A549 (cell line): ENCODE data around the gene STOX2. TPM values are rescaled to one million over a fixed set of nuclear protein-coding genes. Genes with fewer than 3 reads are reported as not detected.

ENCODE experiments used
- ATAC-seq, 2 experiments: fragments of 200-7000 bp in 1 of 2; fragments of >200 bp in 1 of 2; cut with Nextera tagmentation in 1 of 2; cut with Tn5 transposase in 1 of 2; 3 replicates each; pipeline versions ENCODE4 v1.8.0 to v1.9.1; 2018 to 2020; ENCODE audit warnings: mild to moderate bottlenecking in 1 of 2, moderate library complexity in 1 of 2
- CTCF ChIA-PET: fragments of 300-600 bp; sonication (Branson Sonifier 250); formaldehyde crosslinking; extraction: SDS; loops from one replicate; lab custom pipeline; 2021; ENCODE audit warnings: antibody characterized with exemption, inconsistent platforms; lab: Yijun Ruan, JAX
- POLR2A ChIA-PET: fragments of 350-600 bp; formaldehyde crosslinking; extraction: SDS; loops from one replicate; lab custom pipeline; 2021; ENCODE audit warnings: antibody characterized with exemption, inconsistent platforms; lab: Yijun Ruan, JAX
- DNase-seq, 2 experiments: peaks; one replicate each; pipeline versions ENCODE4 v3.0.0 to v3.0.0-alpha.2; 2011 to 2016; ENCODE audit warnings: low read depth in 1 of 2, low spot score in 1 of 2
- FAIRE-seq: peaks from 2 replicates; lab custom pipeline; 2011; peaks lifted over from hg19 to GRCh38; lab: Jason Lieb, UNC
- H3K27ac ChIP-seq, 2 experiments: fragments of >200 bp; sonication (Bioruptor Twin); formaldehyde crosslinking; 3 replicates each; pipeline ENCODE4 v1.5.1; 2016 to 2017
- H3K4me1 ChIP-seq: fragments of >200 bp; sonication (Bioruptor Twin); formaldehyde crosslinking; 3 replicates; pipeline ENCODE4 v1.6.1; 2016
- H3K4me2 ChIP-seq: fragments of >200 bp; sonication (Bioruptor Twin); formaldehyde crosslinking; 3 replicates; pipeline ENCODE4 v1.6.1; 2016
- H3K4me3 ChIP-seq: fragments of >200 bp; sonication (Bioruptor Twin); formaldehyde crosslinking; 3 replicates; pipeline ENCODE4 v1.5.1; 2016
- H3K9me3 ChIP-seq: fragments of >200 bp; sonication (Bioruptor Twin); formaldehyde crosslinking; 3 replicates; pipeline ENCODE4 v1.6.1; 2016
- CBX2 ChIP-seq: fragments of 200-600 bp; sonication (generic); IDR thresholded peaks from 2 replicates; pipeline ENCODE4 v1.6.1; 2016; ENCODE audit warnings: low read depth, mild to moderate bottlenecking, borderline replicate concordance
- CTCF ChIP-seq: fragments of >200 bp; sonication (Bioruptor Twin); formaldehyde crosslinking; IDR thresholded peaks from 3 replicates; pipeline ENCODE4 v1.5.1; 2016
- E2F6 ChIP-seq: IDR thresholded peaks from 2 replicates; pipeline ENCODE4 v1.6.1; 2012; ENCODE audit warnings: low read depth, borderline replicate concordance
- EP300 ChIP-seq, 2 experiments: fragments of >200 bp; sonication (Bioruptor Twin); formaldehyde crosslinking; IDR thresholded peaks; 2 replicates in 1 of 2; 3 replicates in 1 of 2; pipeline ENCODE4 v1.6.1; 2016 to 2017
- FOSB ChIP-seq: fragments of 250-450 bp; sonication (Bioruptor Pico); IDR thresholded peaks from 2 replicates; pipeline ENCODE4 v1.5.0; 2020; ENCODE audit warnings: mild to moderate bottlenecking, moderate library complexity
- GATA3 ChIP-seq: IDR thresholded peaks from 2 replicates; pipeline ENCODE4 v1.6.1; 2012; ENCODE audit warnings: borderline replicate concordance
- HOXA7 ChIP-seq: fragments of 250-450 bp; sonication (Bioruptor Pico); IDR thresholded peaks from 2 replicates; pipeline ENCODE4 v1.5.0; 2020; ENCODE audit warnings: mild to moderate bottlenecking, moderate library complexity
- JUN ChIP-seq, 2 experiments: fragments of >200 bp; sonication (Bioruptor Twin); formaldehyde crosslinking; IDR thresholded peaks; 2 replicates in 1 of 2; 3 replicates in 1 of 2; pipeline ENCODE4 v1.6.1; 2016 to 2017
- KDM1A ChIP-seq: fragments of 200-600 bp; sonication (generic); IDR thresholded peaks from 2 replicates; pipeline ENCODE4 v1.6.1; 2016; ENCODE audit warnings: low read depth, mild to moderate bottlenecking
- KDM5A ChIP-seq: fragments of 200-600 bp; sonication (generic); IDR thresholded peaks from 2 replicates; pipeline ENCODE4 v1.6.1; 2016; ENCODE audit warnings: antibody characterized with exemption, mild to moderate bottlenecking
- MAFK ChIP-seq: fragments of 450-650 bp; IDR thresholded peaks from 2 replicates; pipeline ENCODE4 v1.6.1; 2014; ENCODE audit not compliant: partially characterized antibody
- MYC ChIP-seq: IDR thresholded peaks from 2 replicates; pipeline ENCODE4 v1.6.1; 2012; ENCODE audit warnings: mild to moderate bottlenecking, inconsistent platforms, low read length, improper control_type of control experiment, borderline replicate concordance
- PHF8 ChIP-seq: fragments of 200-600 bp; sonication (generic); IDR thresholded peaks from 2 replicates; pipeline ENCODE4 v1.6.1; 2016; ENCODE audit warnings: low read depth, mild to moderate bottlenecking, antibody characterized with exemption, moderate library complexity, borderline replicate concordance
- RAD21 ChIP-seq, 2 experiments: fragments of >200 bp in 1 of 2; sonication (Bioruptor Twin) in 1 of 2; formaldehyde crosslinking in 1 of 2; IDR thresholded peaks in 1 of 2; conservative IDR thresholded peaks in 1 of 2; 2 replicates in 1 of 2; 3 replicates in 1 of 2; pipeline ENCODE4 v1.6.1; 2012 to 2018; ENCODE audit warnings: inconsistent platforms in 1 of 2
- RARB ChIP-seq: fragments of 250-450 bp; sonication (Bioruptor Pico); IDR thresholded peaks from 2 replicates; pipeline ENCODE4 v1.8.0; 2021; ENCODE audit warnings: mild to moderate bottlenecking, moderate library complexity
- RFX5 ChIP-seq: fragments of 450-650 bp; IDR thresholded peaks from 2 replicates; pipeline ENCODE4 v1.7.1; 2014; ENCODE audit warnings: antibody characterized with exemption, mild to moderate bottlenecking, moderate library complexity
- RNF2 ChIP-seq: fragments of 200-600 bp; sonication (generic); IDR thresholded peaks from 2 replicates; pipeline ENCODE4 v1.6.1; 2016; ENCODE audit warnings: low read depth, mild to moderate bottlenecking, antibody characterized with exemption, moderate library complexity, borderline replicate concordance
- SMC3 ChIP-seq: fragments of >200 bp; sonication (Bioruptor Twin); formaldehyde crosslinking; IDR thresholded peaks from 3 replicates; pipeline ENCODE4 v1.6.1; 2018; ENCODE audit warnings: inconsistent platforms
- SREBF2 ChIP-seq: fragments of 450-650 bp; IDR thresholded peaks from 2 replicates; pipeline ENCODE4 v1.6.1; 2014; ENCODE audit warnings: mild to moderate bottlenecking, moderate library complexity
- TP53 ChIP-seq: fragments of 250-450 bp; sonication (Bioruptor Pico); IDR thresholded peaks from 2 replicates; pipeline ENCODE4 v1.5.0; 2021; ENCODE audit warnings: mild to moderate bottlenecking, moderate library complexity
- ZC3H11A ChIP-seq: fragments of 450-650 bp; IDR thresholded peaks from 2 replicates; pipeline ENCODE4 v1.6.1; 2014; ENCODE audit warnings: antibody characterized with exemption, mild to moderate bottlenecking
- ZFP36 ChIP-seq: fragments of 450-650 bp; IDR thresholded peaks from 2 replicates; pipeline ENCODE4 v1.6.1; 2014; ENCODE audit warnings: borderline replicate concordance; ENCODE audit not compliant: partially characterized antibody
- WGBS: methylation state at CpG from one replicate; pipeline ENCODE4 v1.1.6; 2017; ENCODE audit errors: missing lambda C conversion rate; 5-methylcytosine and 5-hydroxymethylcytosine counted together
- polyA plus RNA-seq, 4 experiments: library from polyadenylated mRNA; depleted of rRNA in 3 of 4; stranded (reverse); fragments of >200 nt; fragmentation: RNase III in 1 of 4; extraction: RNeasy Plus Mini Kit Qiagen cat#74134 plus additional on column Dnase treatment in 1 of 4; gene quantifications; 2 replicates in 3 of 4; 3 replicates in 1 of 4; pipeline ENCODE4 v1.2.3, GENCODE V29; 2011 to 2017
- TF ChIP-seq, protein P1 (sequence below): fragments of 200-600 bp; sonication (generic); IDR thresholded peaks from 2 replicates; pipeline ENCODE4 v1.6.1; 2016; ENCODE audit warnings: antibody characterized with exemption, mild to moderate bottlenecking, moderate library complexity
- TF ChIP-seq, protein P2 (sequence below): IDR thresholded peaks from 2 replicates; pipeline ENCODE4 v1.6.1; 2012
- TF ChIP-seq, protein P3 (sequence below): fragments of >200 bp; sonication (Bioruptor Twin); formaldehyde crosslinking; IDR thresholded peaks from 3 replicates; pipeline ENCODE4 v1.6.1; 2016

STOX2 gene
- polyA plus RNA-seq, 2 of the 4 experiments (the other 2 are of a cell fraction), result 2.7 to 5.2 TPM

GRCh38 chr4:183860731-183861130 is 44.4 kb upstream of the STOX2 start:
- Histone ChIP-seq H3K4me2 (no peak overlapping the region), H3K4me1 (no peaks in the 10 kb centered on the region), H3K4me3 (no peak overlapping the region), H3K27ac (no peak overlapping the region), H3K9me3 (no peaks in the 10 kb centered on the region)
- ChIA-PET CTCF (interaction anchor here (1.3 kb wide), 1 partner anchor 307 kb away, joined by 3 read pairs; no protein-coding TSS in a partner anchor), POLR2A (no interaction called here)
- no peak for DNase-seq
- 87% methylated on average over 10 of the region's 10 CpGs for WGBS
- no peak for ATAC-seq
- TF ChIP-seq, protein P1, sequence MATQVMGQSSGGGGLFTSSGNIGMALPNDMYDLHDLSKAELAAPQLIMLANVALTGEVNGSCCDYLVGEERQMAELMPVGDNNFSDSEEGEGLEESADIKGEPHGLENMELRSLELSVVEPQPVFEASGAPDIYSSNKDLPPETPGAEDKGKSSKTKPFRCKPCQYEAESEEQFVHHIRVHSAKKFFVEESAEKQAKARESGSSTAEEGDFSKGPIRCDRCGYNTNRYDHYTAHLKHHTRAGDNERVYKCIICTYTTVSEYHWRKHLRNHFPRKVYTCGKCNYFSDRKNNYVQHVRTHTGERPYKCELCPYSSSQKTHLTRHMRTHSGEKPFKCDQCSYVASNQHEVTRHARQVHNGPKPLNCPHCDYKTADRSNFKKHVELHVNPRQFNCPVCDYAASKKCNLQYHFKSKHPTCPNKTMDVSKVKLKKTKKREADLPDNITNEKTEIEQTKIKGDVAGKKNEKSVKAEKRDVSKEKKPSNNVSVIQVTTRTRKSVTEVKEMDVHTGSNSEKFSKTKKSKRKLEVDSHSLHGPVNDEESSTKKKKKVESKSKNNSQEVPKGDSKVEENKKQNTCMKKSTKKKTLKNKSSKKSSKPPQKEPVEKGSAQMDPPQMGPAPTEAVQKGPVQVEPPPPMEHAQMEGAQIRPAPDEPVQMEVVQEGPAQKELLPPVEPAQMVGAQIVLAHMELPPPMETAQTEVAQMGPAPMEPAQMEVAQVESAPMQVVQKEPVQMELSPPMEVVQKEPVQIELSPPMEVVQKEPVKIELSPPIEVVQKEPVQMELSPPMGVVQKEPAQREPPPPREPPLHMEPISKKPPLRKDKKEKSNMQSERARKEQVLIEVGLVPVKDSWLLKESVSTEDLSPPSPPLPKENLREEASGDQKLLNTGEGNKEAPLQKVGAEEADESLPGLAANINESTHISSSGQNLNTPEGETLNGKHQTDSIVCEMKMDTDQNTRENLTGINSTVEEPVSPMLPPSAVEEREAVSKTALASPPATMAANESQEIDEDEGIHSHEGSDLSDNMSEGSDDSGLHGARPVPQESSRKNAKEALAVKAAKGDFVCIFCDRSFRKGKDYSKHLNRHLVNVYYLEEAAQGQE, result no peak
- TF ChIP-seq, protein P2, sequence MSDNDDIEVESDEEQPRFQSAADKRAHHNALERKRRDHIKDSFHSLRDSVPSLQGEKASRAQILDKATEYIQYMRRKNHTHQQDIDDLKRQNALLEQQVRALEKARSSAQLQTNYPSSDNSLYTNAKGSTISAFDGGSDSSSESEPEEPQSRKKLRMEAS, result no peak
- TF ChIP-seq GATA3 (no peak), RAD21 (conservative IDR thresholded peaks at IDR 0.05 in 1 of 2, IDR thresholded peaks at IDR 0.05 in 1 of 2) (no peak), HOXA7 (CRISPR knock-in tag) (no peak), RARB (CRISPR knock-in tag) (no peak), TP53 (CRISPR knock-in tag) (no peak), PHF8 (no peak), E2F6 (no peak), MYC (no peak), MAFK (no peak), ZFP36 (no peak), JUN (IDR thresholded peaks at IDR 0.05) (no peak), SREBF2 (no peak), EP300 (IDR thresholded peaks at IDR 0.05) (no peak), KDM5A (no peak), CBX2 (no peak)
- TF ChIP-seq, protein P3, sequence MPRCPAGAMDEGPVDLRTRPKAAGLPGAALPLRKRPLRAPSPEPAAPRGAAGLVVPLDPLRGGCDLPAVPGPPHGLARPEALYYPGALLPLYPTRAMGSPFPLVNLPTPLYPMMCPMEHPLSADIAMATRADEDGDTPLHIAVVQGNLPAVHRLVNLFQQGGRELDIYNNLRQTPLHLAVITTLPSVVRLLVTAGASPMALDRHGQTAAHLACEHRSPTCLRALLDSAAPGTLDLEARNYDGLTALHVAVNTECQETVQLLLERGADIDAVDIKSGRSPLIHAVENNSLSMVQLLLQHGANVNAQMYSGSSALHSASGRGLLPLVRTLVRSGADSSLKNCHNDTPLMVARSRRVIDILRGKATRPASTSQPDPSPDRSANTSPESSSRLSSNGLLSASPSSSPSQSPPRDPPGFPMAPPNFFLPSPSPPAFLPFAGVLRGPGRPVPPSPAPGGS, result no peak
- no peak for FAIRE-seq

DNA sequence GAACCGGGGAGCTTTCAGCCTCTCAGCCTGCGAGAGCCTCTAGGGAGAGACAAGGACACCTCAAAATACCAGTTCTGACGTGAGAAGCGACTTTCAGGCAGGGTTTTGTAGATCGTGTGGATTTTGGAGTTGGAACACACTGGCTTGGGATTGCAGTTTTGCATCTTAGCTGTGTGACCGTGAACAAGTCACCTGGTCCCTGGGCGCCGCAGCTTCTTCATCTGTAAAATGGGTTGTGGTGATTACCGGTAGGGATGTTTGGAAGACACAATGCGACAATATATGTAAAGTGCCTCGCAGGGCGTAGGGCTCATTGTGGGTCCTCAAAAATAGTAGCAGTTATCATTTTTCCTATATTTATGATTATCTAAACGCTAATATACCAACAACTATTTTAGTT is 43.7 kb upstream of the STOX2 start:
- H3K4me2 ChIP-seq, result no peak overlapping the region
- TF ChIP-seq, protein P3, result no peak
- no peak for TF ChIP-seq FOSB
- TF ChIP-seq CBX2, result no peak
- no peak for TF ChIP-seq KDM1A
- TF ChIP-seq ZC3H11A, result no peak
- TF ChIP-seq, protein P1, result no peak
- no peak for TF ChIP-seq CTCF
- TF ChIP-seq SMC3, result no peak
- no peak for TF ChIP-seq RFX5
- TF ChIP-seq RNF2, result no peak

More for the DNA sequence above, 43.7 kb upstream of the STOX2 start:
- ATAC-seq, result no peak
- no peak overlapping the region for H3K27ac ChIP-seq
- H3K4me1 ChIP-seq, result no peaks in the 10 kb centered on the region
- FAIRE-seq, result no peak
- H3K4me3 ChIP-seq, result no peak overlapping the region
- CTCF ChIA-PET, result interaction anchor here (1.3 kb wide), 1 partner anchor 306 kb away, joined by 3 read pairs; no protein-coding TSS in a partner anchor
- DNase-seq, result no peak
- POLR2A ChIA-PET, result no interaction called here
- 84% methylated on average over 13 of the region's 13 CpGs for whole genome bisulfite sequencing
- H3K9me3 ChIP-seq, result no peaks in the 10 kb centered on the region
